Fibroblast of skin of left quadriceps (primary cell): ENCODE data around the gene HDGFL2.
"Not testable (repeated sequence)": the region's sequence is repeated elsewhere in the genome, so short reads cannot be mapped to it uniquely, and the experiment has no call there.

Experiments used
- DNase-seq, 2 experiments: peaks; one replicate each; pipeline ENCODE4 v3.0.0-alpha.2; 2013; ENCODE audit warnings: low read depth in 2 of 2

HDGFL2 gene

GRCh38 chr19:4534836-4535658 lies 63.0 kb downstream of the HDGFL2 start, which contains the start of gene PLIN5:
PLIN5 (minus strand) TSS chr19:4535224; CDS start chr19:4534074, 1,150 bp downstream.
- peak in 1 of 2 experiments; percentile 9 for DNase-seq

- DNase-seq: no peak
Measured at GRCh38 chr19:4536798-4537197, 64.7 kb downstream of the HDGFL2 start.

GRCh38 chr19:4537953-4538600 lies 66.0 kb downstream of the HDGFL2 start:
- DNase-seq: no peak

GRCh38 chr19:4538601-4538954 lies 66.5 kb downstream of the HDGFL2 start:
- no peak for DNase-seq

- DNase-seq: no peak
Measured at GRCh38 chr19:4539169-4539692, 67.1 kb downstream of the HDGFL2 start.

GRCh38 chr19:4539693-4540581 lies 67.8 kb downstream of the HDGFL2 start, which contains the start of gene LRG1:
LRG1 (minus strand) TSS chr19:4540036; CDS start chr19:4540013, 23 bp downstream.
- DNase-seq: no peak

- DNase-seq: no peak
Measured at GRCh38 chr19:4541114-4541805, 69.2 kb downstream of the HDGFL2 start.

GRCh38 chr19:4541806-4542145 lies 69.7 kb downstream of the HDGFL2 start:
- not testable (repeated sequence) for DNase-seq

DNA sequence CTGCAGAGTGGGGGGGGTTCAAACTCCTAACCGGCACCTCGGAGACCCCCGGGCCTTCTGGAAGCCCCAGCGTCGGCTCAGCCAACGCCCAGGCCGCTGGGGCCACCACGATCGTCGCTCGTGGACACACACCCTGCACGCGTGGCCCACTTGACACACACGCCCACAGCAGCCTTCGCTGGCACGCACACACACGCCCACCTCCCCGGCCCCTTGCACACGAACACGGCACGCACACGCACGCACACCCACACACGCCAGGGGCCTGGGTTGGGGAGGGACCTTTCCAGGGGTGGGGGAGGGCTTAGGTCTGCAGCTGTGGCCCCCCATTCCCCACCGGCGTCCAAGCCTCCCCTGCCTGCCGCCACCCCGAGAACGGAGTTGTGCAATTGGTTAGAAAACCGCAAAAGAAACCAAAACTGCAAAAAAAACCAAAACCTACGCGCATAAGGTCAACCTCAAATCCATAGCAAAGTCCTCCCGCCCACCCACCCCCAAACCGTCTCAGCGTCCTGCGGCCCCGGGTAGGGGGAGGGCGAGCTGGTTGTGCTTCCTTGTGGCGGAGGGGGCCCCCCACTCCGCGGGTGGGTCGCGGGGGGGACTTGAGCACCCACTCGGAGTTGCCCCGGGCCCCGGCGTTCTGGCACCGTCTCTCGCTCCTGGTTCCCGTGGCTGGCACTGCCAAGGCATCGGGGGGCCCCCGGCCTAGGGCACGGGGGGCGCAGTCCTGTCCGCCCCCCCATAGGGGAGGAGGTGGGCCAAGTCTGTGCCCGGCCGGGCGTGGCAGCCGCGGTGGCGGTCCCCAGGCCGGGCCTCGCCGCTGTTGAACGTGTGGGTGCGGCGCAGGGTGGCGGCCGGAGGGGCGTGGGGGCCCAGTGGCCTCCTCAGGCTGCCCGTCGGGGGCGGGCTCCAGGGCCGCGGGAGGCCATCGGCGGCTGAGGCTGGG lies 71.1 kb downstream of the HDGFL2 start:
- DNase-seq: no peak

GRCh38 chr19:4543842-4544647 lies 71.9 kb downstream of the HDGFL2 start:
- DNase-seq: no peak

GRCh38 chr19:4547303-4548237 lies 75.5 kb downstream of the HDGFL2 start:
- DNase-seq: no peak

DNA sequence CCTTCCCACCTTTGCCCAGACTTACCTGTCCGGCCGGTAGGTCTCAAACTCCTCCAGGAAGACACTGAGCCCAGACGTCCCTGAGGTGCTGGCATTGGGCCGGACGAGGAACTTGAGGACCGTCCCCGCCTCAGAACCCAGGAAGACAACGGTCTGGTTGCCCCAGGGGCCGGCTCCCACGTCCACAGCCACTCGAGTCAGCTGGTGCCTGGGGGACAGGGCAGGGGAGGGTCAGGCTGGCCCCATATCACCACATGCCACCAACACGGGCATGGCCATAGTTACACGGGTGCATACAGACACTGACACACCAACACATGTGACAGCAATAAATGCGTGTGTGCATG lies 76.1 kb downstream of the HDGFL2 start:
- no peak for DNase-seq

DNA sequence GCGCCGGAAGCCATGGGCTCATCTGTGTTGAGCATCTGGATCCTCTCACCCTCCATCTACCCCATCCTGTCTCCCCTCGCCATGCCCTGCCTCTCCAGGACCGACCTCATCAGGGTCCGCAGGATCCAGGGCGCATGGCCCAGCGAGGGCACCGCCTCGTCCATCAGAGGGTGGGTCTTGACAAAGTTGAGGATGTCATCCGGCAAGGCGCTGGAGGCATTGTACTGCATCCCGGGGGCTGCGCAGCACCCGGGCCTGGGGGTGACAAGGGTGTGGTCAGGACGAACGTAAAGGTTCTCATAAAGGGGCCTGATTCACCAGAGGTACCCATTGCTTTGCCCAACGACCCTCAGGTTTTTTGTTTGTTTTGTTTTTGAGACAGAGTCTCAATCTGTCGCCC lies 77.9 kb downstream of the HDGFL2 start:
- no peak for DNase-seq

- no peak for DNase-seq
Measured at GRCh38 chr19:4550479-4551050, 78.5 kb downstream of the HDGFL2 start.
